Measurements from ENCODE around the gene PRR33. TPM values are rescaled to one million over a fixed set of nuclear protein-coding genes. Genes with fewer than 3 reads are reported as not detected.

The PRR33 gene
- total RNA-seq, 2 donors from 2014 or later = 0.17 TPM; not detected in 1

DNA sequence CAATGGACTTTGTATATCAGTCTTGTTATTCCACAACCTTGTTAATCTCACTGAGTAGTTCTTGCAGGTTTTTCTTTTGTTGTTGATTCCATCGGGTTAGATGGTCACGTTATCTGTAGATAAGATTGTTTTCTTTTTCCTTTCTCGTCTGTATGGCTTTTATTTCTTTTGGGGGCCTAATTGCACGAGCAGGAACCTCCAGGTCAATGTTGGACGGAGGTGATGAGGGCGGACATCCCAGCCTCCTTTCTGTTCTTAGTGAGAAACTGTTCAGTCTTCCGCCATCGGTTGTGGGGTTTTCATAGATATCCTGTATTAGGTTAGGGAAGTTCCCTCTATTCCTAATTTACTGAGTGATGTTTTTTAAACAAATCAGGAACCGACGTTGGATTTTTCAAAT is 4.8 kb upstream of the PRR33 start:
- Histone ChIP-seq H3K27ac (no peak overlapping the region), H3K4me1 (replicated peaks) (no peaks in the 10 kb centered on the region), H3K27me3 (replicated peaks; ENCODE audit: insufficient read depth) (no peaks in the 10 kb centered on the region), H3K4me3 (no peak overlapping the region), H3K9me3 (no peaks in the 10 kb centered on the region), H3K36me3 (no peaks in the 10 kb centered on the region)
- TF ChIP-seq, protein P1, sequence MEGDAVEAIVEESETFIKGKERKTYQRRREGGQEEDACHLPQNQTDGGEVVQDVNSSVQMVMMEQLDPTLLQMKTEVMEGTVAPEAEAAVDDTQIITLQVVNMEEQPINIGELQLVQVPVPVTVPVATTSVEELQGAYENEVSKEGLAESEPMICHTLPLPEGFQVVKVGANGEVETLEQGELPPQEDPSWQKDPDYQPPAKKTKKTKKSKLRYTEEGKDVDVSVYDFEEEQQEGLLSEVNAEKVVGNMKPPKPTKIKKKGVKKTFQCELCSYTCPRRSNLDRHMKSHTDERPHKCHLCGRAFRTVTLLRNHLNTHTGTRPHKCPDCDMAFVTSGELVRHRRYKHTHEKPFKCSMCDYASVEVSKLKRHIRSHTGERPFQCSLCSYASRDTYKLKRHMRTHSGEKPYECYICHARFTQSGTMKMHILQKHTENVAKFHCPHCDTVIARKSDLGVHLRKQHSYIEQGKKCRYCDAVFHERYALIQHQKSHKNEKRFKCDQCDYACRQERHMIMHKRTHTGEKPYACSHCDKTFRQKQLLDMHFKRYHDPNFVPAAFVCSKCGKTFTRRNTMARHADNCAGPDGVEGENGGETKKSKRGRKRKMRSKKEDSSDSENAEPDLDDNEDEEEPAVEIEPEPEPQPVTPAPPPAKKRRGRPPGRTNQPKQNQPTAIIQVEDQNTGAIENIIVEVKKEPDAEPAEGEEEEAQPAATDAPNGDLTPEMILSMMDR (IDR thresholded peaks at IDR 0.05) = no peak
- TF ChIP-seq POLR2A (IDR thresholded peaks at IDR 0.05) (no peak), POLR2AphosphoS5 (IDR thresholded peaks at IDR 0.05) (no peak)
- no peak for DNase-seq (ENCODE audit: low spot score)
- whole genome bisulfite sequencing = 65% methylated on average over 10 of the region's 10 CpGs
- intact Hi-C loops (cut with DNase I) = no loop called here

DNA sequence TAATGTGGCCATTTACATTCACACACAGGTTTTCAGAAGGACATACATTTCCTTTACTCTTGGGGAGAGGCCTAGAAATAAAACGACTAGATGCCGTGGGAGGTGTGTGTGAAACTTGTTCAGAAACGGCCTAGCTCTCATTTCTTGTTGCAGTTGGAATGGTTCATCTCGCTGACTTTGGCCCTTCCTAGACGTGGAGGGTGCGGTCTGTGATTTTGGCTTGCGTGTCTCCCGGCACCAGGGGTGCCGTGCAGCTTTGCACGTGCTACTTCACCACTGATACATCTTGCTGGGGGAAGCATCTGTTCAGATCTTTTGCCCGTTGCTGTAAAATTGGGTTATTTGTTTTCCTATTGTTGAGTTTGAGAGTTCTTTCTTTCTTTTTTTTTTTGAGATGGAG is 3.1 kb upstream of the PRR33 start:
- intact Hi-C loops (cut with DNase I) = no loop called here
- TF ChIP-seq POLR2AphosphoS5 (IDR thresholded peaks at IDR 0.05) = no peak
- no peak for TF ChIP-seq POLR2A (IDR thresholded peaks at IDR 0.05)
- TF ChIP-seq, protein P1 (IDR thresholded peaks at IDR 0.05) = no peak
- DNase-seq (ENCODE audit: low spot score) = no peak
- Histone ChIP-seq H3K9me3 (no peaks in the 10 kb centered on the region), H3K27me3 (replicated peaks; ENCODE audit: insufficient read depth) (no peaks in the 10 kb centered on the region), H3K4me3 (no peak overlapping the region), H3K36me3 (no peaks in the 10 kb centered on the region), H3K4me1 (replicated peaks) (no peaks in the 10 kb centered on the region), H3K27ac (no peak overlapping the region)
- WGBS = 87% methylated on average over 11 of the region's 11 CpGs

DNA sequence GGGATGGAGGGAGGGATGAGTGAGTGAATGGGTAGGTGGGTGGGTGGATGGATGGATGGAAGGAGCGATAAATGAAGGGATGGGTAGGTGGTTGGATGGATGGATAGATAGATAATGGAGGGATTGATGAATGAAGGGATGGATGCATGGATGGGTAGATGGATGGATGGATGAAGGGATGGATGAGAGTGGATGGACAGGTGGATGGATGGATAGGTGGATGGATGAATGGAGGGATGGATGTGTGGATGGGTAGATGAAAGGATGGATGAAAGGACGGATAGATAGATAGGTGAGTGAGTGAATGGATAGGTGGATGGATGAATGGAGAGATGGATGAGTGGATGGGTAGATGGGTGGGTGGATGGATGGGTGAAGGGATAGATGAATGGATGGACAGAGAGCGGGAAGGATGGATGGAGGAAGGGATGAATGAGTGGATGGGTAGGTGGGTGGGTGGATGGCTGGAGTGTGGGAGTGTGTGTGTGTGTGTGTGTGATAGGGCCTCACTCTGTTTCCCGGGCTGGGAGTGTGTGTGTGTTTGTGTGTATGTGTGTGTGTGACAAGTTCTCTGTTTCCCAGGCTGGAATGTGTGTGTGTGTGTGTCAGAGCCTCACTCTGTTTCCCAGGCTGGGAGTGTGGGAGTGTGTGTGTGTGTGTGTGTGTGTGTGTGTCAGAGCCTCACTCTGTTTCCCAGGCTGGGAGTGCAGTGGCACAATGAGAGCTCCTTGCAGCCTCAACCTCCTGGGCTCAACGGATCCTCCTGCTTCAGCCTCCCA is 2.1 kb upstream of the PRR33 start:
- no peaks in the 10 kb centered on the region for H3K4me1 ChIP-seq (replicated peaks)
- H3K36me3 ChIP-seq = no peaks in the 10 kb centered on the region
- H3K9me3 ChIP-seq = no peaks in the 10 kb centered on the region
- WGBS = 97% methylated on average over 4 of the region's 5 CpGs
- no peak for DNase-seq (ENCODE audit: low spot score)
- H3K27me3 ChIP-seq (replicated peaks; ENCODE audit: insufficient read depth) = no peaks in the 10 kb centered on the region
- H3K4me3 ChIP-seq = no peak overlapping the region
- intact Hi-C loops (cut with DNase I) = loop anchor here (1.0 kb wide), 1 partner anchor 25 kb away; no protein-coding TSS in a partner anchor
- no peak for TF ChIP-seq POLR2A (IDR thresholded peaks at IDR 0.05)
- TF ChIP-seq, protein P1 (IDR thresholded peaks at IDR 0.05) = no peak
- no peak for TF ChIP-seq POLR2AphosphoS5 (IDR thresholded peaks at IDR 0.05)
- H3K27ac ChIP-seq = no peak overlapping the region

DNA sequence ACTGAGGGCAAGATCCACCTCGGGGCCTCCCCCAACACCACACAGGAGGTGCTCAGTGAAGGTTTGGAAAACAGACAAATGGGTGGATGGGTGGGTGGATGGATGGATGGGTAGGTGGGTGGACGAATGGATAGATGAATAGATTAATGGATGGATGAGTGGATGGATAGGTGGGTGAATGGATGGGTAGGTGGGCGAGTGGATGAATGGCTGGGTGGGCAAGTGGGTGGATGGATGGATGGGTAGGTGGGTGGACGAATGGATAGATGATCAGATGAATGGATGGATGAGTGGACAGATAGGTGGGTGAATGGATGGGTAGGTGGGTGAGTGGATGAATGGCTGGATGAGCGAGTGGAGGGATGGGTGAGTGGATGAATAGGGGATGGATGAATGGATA is 863 bp upstream of the PRR33 start:
- TF ChIP-seq POLR2AphosphoS5 (IDR thresholded peaks at IDR 0.05) (no peak), POLR2A (IDR thresholded peaks at IDR 0.05) (no peak)
- TF ChIP-seq, protein P1 (IDR thresholded peaks at IDR 0.05) = no peak
- Histone ChIP-seq H3K4me3 (no peak overlapping the region), H3K27ac (no peak overlapping the region), H3K36me3 (no peaks in the 10 kb centered on the region), H3K9me3 (no peaks in the 10 kb centered on the region), H3K4me1 (replicated peaks) (no peaks in the 10 kb centered on the region), H3K27me3 (replicated peaks; ENCODE audit: insufficient read depth) (no peaks in the 10 kb centered on the region)
- intact Hi-C loops (cut with DNase I) = no loop called here
- DNase-seq (ENCODE audit: low spot score) = no peak
- WGBS = 92% methylated on average over 5 of the region's 5 CpGs

DNA sequence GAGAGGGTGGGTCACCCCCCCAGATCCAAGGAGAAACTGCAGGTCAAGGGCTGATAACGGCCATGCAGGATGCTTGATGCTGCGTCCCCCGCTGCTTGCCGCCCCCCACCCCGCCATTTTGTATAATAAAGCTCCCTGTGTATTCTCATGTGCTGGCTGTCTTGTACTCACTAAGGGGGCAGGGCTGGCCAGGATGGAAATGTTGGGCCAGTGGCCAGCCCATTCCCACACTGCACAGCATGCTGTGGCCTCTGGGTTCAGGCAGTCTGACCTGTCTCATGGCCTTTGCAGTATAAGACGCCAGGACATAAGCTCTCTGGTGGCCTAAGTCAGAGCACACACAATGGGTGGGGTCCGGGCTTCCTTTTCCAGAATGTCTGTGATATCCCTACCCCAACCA is 421 bp upstream of the PRR33 start:
- intact Hi-C loops (cut with DNase I) = no loop called here
- no peak overlapping the region for H3K4me3 ChIP-seq

More for the DNA sequence above, 421 bp upstream of the PRR33 start:
- Histone ChIP-seq H3K27ac (no peak overlapping the region), H3K4me1 (replicated peaks) (no peaks in the 10 kb centered on the region), H3K27me3 (replicated peaks; ENCODE audit: insufficient read depth) (no peaks in the 10 kb centered on the region), H3K9me3 (no peaks in the 10 kb centered on the region), H3K36me3 (no peaks in the 10 kb centered on the region)
- 96% methylated on average over 7 of the region's 7 CpGs for WGBS
- no peak for TF ChIP-seq POLR2AphosphoS5 (IDR thresholded peaks at IDR 0.05)
- no peak for TF ChIP-seq POLR2A (IDR thresholded peaks at IDR 0.05)
- TF ChIP-seq, protein P1 (IDR thresholded peaks at IDR 0.05) = no peak
- no peak for DNase-seq (ENCODE audit: low spot score)

Measured in prostate gland (tissue), 2 donors.